Measurements from ENCODE around the gene PLOD1.
A peak's percentile ranks its signal among the peaks of the same experiment; 100 is the strongest.
"Not testable (repeated sequence)": the region's sequence is repeated elsewhere in the genome, so short reads cannot be mapped to it uniquely, and the experiment has no call there.

The PLOD1 gene

DNA sequence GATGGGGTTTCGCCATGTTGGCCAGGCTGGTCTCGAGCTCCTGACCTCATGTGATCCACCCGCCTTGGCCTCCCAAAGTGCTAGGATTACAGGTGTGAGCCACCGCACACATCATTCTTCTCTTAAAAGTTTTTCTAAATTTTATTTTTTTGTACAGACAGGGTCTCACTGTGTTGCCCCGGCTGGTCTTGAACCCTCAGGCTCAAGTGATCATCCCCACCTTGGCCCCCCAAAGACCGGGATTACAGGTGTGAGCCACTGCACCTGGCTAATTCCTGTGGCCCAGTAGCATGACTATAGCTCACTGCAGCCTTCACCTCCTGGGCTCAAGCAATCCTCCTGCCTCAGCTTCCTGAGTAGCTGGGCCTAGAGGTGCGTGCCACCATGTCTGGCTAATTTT is 5.3 kb downstream of the PLOD1 start:
- not testable (repeated sequence) for DNase-seq

DNA sequence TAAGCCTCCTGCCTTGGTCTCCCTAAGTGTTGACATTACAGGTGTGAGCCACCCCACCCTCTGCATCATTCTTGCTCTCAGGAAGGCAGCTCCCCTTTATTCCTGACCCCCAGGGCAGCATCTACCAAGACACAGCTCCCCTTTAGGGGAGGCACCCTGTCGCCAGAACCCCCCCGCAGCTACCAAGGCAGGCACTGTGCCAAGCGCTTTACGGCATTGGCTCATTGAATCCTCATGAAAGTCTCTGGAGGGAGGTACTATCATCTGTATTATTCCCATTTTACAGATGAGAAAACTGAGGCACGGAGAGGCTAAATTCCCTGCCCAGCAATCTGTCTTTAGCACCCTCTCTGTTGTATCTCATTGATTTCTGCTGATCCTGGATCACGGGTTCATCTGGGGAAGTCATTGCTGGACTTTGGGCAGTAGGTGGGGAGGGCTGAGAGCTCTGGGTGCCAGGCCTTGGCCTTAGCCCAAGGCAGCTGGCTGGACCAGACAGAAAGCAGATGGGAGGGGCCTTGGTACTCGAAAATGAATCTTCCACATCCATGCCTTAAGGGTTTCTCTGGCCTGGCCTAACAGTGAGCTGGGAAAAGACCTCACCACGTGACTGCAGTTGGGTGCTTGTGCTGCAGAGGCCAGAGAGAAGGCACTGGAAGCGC is 5.9 kb downstream of the PLOD1 start:
- DNase-seq: no peak

- DNase-seq: no peak
Observed at GRCh38 chr1:11942280-11942679, 7.8 kb downstream of the PLOD1 start.

- no peak for DNase-seq
Observed at GRCh38 chr1:11943619-11944018, 9.1 kb downstream of the PLOD1 start.

DNA sequence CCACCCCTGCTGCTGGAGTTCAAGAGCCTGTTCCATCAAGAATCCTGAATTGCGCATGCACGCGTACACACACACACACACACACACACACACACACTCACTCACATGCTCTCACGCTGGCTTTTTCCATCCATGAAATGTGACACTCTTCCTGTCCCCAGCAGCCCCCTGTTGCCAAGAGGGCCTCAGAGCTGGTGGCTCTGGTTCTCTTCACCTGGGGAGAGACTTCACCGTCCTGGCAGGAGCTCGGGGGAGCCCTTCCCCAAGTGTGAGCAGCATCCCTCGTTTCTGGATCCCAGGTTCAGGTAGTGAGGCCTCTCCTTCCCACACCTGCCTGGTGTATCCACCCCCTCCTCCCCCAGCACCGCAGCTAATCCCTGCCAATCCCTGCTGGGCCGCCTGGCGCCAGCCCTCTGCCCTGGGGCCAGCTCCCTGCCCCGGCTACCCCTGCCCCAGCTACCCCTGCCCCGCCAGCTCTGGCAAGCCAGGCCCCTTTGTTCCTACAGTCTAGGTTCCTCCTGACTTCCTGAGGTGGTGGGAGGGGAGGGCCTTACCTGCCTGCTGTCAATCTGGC is 9.9 kb downstream of the PLOD1 start:
- DNase-seq: peak; percentile 48 to 52

DNA sequence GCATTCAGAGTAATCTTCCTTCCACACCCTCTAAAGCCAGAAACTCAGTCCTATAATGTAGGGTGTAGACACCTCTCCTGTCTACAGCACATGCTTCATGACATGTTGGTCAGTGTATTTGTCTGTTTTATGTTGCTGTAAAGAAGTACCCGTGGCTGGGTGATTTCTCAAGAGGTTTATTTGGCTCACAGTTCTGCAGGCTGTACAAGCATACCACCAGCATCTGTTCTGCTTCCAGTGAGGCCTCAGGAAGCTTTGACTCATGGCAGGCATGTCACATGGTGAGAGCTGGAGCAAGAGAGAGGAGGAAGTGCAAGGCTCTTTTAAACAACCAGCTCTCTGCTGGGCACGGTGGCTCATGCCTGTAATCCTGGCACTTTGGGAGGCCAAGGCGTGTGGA is 12.1 kb downstream of the PLOD1 start:
- no peak for DNase-seq

DNA sequence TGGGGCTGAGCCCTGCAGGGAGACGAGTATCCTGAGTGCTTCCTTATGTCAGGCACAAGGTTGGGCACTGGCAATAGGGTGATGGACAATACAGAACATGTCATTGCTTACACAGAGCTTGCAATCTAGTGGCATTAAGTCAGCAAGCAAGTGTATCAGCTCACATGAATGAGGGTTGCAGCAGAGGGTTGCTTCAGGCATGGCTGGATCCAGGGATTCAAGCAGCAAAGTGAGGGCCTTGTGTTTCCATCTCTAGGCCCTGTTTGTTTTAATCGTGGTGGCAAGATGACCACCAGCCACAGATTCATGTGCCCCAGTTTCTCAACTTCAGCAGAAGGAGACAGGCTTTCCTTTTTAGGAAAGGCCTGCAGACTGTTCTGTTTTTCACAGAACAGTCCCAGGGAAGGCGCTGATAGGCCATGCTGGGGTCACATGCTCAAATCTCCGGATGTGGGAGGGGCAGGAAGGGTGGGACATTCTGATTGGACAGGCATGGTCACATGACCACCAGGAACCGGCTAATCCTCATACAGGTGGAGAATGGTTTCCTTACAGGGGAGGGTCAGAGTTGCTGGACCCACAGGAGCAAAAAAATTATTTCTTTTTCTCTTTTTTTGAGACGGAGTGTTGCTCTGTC is 14.4 kb downstream of the PLOD1 start:
- DNase-seq: peak in 1 of 2 experiments; percentile 13

- no peak for DNase-seq
Observed at GRCh38 chr1:11951901-11952300, 17.4 kb downstream of the PLOD1 start.

- no peak for DNase-seq
Observed at GRCh38 chr1:11952455-11953109, 18.1 kb downstream of the PLOD1 start.

- DNase-seq: no peak
Observed at GRCh38 chr1:11955221-11955620, 20.7 kb downstream of the PLOD1 start.

- DNase-seq: no peak
Observed at GRCh38 chr1:11957398-11957797, 22.9 kb downstream of the PLOD1 start.

GRCh38 chr1:11957897-11958296 is 23.4 kb downstream of the PLOD1 start:
- DNase-seq: no peak

DNA sequence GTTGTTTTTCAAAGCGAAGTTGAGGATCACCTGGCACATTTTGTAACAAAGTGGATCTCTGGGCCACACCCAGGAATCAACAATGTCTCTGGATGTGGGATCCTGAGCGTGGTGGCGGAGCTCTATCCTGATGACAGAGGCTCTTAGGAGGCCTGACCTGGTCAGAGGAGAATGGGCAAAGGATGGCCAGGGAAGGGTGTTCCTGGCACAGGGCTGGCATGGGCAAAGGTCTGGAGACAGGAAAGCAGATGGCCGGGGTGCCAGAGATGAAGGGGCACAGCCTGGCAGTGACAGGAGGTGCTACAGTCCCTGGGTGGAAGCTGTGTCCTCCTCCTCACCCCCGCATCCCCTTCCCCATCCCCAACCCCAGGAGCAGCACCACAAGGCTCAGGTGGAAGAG is 25.8 kb downstream of the PLOD1 start:
- no peak for DNase-seq

- DNase-seq: no peak
Observed at GRCh38 chr1:11960715-11961114, 26.2 kb downstream of the PLOD1 start.

- DNase-seq: no peak
Observed at GRCh38 chr1:11961230-11961629, 26.7 kb downstream of the PLOD1 start.

DNA sequence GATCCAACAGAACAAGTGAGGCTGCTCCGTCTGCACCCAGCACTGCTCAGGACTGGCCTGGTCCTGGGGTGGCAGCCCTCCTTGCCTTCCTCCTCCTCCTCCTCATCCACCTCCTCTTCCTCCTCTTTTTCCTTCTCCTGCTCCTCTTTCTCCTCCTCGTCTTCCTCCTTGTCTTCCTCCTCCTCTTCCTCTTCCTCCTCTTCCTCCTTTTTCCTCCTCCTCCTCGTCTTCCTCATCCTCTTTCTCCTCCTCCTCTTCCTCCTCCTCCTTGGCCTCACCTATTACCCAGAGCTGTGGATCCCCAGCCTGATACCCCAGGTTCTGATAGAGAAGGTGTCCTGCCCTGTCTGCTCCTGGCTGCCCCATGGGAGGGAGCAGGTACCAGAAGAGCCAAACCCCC is 29.1 kb downstream of the PLOD1 start:
- DNase-seq: no peak

GRCh38 chr1:11964656-11965055 is 30.1 kb downstream of the PLOD1 start:
- DNase-seq: no peak

DNA sequence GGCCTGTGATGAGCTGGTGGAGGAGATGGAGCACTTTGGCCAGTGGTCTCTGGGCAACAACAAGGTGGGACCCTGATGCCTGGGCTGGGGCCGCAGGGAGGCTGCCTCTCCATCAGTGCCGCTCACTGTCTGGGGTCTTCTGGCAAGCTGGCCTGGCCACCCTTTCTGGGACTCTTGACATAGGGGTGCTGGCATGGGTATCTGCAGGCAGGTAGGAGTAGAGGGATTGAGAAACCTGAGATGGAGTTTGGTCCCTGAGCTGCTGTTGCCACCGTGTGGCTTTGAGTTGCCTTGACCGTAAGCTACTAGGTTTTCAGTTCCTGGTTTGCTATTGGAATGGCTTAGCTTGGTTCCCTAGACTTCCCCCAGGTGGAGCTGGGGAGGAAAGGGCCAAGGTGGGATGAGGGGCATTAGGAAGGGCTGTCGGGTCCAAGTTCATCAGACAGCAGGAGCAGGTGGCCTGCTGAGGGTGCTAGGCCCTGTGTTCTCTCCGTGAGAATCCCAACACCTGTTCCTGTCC is 32.6 kb downstream of the PLOD1 start:
- DNase-seq: peak; percentile 74 to 83

DNA sequence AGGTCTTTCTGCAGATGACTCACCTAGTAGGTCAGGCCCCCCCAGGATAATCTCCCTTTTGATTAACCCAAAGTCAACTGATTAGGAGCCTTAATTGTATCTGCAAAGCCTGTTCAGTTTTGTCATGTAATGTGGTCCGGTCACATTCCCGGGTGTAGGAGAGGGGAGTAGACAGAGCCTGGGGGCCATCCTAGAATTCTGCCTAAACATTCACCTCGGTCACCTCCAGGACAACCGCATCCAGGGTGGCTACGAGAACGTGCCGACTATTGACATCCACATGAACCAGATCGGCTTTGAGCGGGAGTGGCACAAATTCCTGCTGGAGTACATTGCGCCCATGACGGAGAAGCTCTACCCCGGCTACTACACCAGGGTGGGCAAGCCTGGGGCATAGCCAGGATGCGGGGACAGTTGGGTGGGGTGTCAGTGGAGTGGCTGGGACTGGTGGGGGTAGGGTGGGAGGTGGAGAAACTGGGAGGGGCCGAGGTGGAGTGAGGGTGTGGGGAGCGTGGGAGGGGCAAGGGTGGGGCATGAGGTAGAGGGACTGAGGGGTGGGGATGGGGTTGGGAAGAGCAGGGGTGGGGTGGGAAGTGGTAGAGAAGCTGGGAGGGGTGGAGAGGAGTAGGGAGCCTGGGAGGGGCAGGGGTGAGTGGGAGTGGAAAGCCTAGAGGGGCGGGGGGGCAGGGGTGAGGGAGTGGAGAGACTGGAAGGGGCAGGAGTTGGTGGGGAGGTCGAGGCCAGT is 36.1 kb downstream of the PLOD1 start:
- no peak for DNase-seq

DNA sequence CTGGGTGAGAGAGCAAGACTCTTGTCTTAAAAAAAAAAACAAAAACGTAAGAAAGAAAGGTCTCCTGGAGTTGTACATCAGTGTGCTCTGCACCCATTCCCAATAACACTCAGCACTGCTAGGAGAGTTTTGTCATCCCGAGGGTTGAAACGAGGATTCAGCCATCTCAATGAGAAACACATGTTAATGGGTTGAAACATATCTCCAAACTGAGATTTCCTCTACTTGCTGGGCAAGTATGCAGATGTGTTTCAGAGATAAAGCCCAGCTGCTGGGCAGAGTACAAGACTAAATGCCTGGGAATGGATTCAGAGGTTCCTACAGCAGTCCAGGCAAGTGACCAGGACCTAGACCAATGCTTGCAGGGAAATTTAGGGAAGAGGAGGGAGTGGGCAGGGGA is 43.1 kb downstream of the PLOD1 start:
- no peak for DNase-seq

DNA sequence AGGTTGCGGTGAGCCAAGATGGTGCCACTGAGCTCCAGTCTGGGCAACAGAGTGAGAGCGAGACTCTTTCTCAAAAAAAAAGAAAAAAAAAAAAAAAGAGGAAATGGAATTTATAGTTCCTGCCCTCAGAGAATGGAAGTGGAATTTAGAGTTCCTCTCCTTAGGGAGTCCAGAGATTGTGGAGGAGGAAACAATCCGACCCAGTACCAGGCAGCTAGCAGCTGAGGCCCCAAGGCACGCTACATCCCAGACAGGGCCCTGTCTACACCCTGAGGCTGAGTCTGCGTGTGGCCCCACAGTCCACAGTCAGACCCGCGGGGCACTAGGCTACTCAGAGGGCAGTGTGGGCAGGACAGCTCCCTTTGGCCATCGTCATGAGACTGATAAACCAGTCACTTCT is 43.8 kb downstream of the PLOD1 start:
- DNase-seq: no peak

DNA sequence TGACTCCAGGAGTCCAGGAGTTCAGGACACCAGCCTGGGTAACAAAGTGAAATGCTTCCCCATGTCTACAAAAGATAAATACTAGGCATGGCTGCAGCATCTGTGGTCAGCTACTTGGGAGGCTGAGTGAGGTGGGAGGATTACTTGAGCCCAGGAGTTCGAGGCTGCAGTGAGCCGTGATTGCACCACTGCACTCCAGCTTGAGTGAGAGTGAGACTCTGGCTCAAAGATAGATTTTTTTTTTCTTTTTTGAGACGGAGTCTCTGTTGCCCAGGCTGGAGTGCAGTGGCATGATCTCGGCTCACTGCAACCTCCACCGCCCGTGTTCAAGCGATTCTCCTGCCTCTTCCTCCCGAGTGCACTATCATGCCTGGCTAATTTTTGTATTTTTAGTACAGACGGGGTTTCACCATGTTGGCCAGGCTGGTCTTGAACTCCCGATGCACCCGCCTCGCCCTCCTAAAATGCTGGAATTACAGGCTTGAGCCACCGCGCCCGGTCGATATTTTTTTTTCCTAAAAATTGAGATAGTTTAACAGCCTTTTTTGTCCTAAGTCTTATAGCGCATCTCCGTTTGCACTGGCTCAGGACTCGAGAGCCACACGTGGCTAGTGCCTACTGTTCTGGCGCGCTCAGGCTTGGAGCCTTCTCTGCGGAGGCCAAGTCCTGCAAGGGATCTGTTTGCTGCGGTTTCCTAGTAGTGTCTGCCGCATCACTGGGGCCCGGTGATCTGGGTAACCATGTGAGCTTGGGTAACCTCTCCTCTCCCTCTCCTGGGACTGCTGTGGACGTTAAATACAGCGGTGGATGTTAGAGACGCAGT is 44.7 kb downstream of the PLOD1 start:
- peak; percentile 65 to 69 for DNase-seq
